ENCODE data around the gene C3orf20.

- TF ChIP-seq EZH2phosphoT487 (IDR thresholded peaks at IDR 0.05; ENCODE audit: insufficient read depth, low read depth) (no peak), EZH2 (IDR thresholded peaks at IDR 0.05; ENCODE audit: insufficient read depth, poor library complexity, severe bottlenecking) (no peak)
These were observed 119.5 kb downstream of the C3orf20 start for GRCh38 chr3:14794435-14794834.

All from GM23248 (cell line).